Spleen (tissue), 7 donors: ENCODE measurements around the gene FAM184A.

Experiments
- POLR2A ChIP-seq, 3 donors: fragments of 450-650 bp; IDR thresholded peaks; one replicate each; pipeline ENCODE4 v1.5.1; 2017; ENCODE audit warnings: antibody characterized with exemption in 3 of 3, mild to moderate bottlenecking in 1 of 3
- POLR2AphosphoS5 ChIP-seq, 3 donors: sonication (generic); formaldehyde crosslinking; IDR thresholded peaks; one replicate each; pipeline ENCODE4 v1.5.1; 2017; ENCODE audit warnings: antibody characterized with exemption in 3 of 3
- TF ChIP-seq, protein P1 (sequence below), 11 experiments: fragments of 200-600 bp in 7 of 11; fragments of 450-650 bp in 4 of 11; sonication (generic) in 4 of 11; IDR thresholded peaks in 8 of 11; conservative IDR thresholded peaks in 3 of 11; 1 replicate in 7 of 11; 2 replicates in 4 of 11; pipeline versions ENCODE4 v1.4.0 to v1.8.0; 2016 to 2021; ENCODE audit warnings: antibody characterized with exemption in 11 of 11, inconsistent platforms in 4 of 11, mild to moderate bottlenecking in 1 of 11
- donor health status: DM: no; HTN: no; CAD: no; lungs with moderate emphysema.
- donor health status: DM: no; HTN: no; CAD: no.
- donor health status: DM: no; HTN: no; CAD: no.

- TF ChIP-seq, protein P1, sequence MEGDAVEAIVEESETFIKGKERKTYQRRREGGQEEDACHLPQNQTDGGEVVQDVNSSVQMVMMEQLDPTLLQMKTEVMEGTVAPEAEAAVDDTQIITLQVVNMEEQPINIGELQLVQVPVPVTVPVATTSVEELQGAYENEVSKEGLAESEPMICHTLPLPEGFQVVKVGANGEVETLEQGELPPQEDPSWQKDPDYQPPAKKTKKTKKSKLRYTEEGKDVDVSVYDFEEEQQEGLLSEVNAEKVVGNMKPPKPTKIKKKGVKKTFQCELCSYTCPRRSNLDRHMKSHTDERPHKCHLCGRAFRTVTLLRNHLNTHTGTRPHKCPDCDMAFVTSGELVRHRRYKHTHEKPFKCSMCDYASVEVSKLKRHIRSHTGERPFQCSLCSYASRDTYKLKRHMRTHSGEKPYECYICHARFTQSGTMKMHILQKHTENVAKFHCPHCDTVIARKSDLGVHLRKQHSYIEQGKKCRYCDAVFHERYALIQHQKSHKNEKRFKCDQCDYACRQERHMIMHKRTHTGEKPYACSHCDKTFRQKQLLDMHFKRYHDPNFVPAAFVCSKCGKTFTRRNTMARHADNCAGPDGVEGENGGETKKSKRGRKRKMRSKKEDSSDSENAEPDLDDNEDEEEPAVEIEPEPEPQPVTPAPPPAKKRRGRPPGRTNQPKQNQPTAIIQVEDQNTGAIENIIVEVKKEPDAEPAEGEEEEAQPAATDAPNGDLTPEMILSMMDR (IDR thresholded peaks at IDR 0.05 in 8 of 11, conservative IDR thresholded peaks at IDR 0.05 in 3 of 11), result no peak
- TF ChIP-seq POLR2A (IDR thresholded peaks at IDR 0.05) (no peak), POLR2AphosphoS5 (IDR thresholded peaks at IDR 0.05) (no peak)
Measured at GRCh38 chr6:119043265-119043664, 35.2 kb downstream of the FAM184A start.
